HepG2 (cell line): ENCODE results near the gene CLCN2. TPM values are rescaled to one million over a fixed set of nuclear protein-coding genes. Genes with fewer than 3 reads are reported as not detected.

Experiments
- HNF4A ChIP-seq: sonication (generic); formaldehyde crosslinking; IDR thresholded peaks from 2 replicates; pipeline ENCODE4 v1.4.0; 2020; ENCODE audit warnings: missing genetic modification reagents
- NFIB ChIP-seq: sonication (generic); formaldehyde crosslinking; IDR thresholded peaks from 2 replicates; pipeline ENCODE4 v1.9.0; 2021; ENCODE audit warnings: missing genetic modification reagents, mild to moderate bottlenecking, borderline replicate concordance
- ONECUT2 ChIP-seq: sonication (generic); formaldehyde crosslinking; IDR thresholded peaks from 2 replicates; pipeline ENCODE4 v1.4.0; 2020; ENCODE audit warnings: missing genetic modification reagents
- PAX8 ChIP-seq: sonication (generic); formaldehyde crosslinking; IDR thresholded peaks from 2 replicates; pipeline ENCODE4 v1.8.0; 2022; ENCODE audit warnings: mild to moderate bottlenecking, missing genetic modification reagents, borderline replicate concordance
- TCF7 ChIP-seq: sonication (generic); IDR thresholded peaks from 2 replicates; pipeline ENCODE4 v1.6.1; 2016; ENCODE audit warnings: antibody characterized with exemption, low read depth
- WIZ ChIP-seq: sonication (generic); formaldehyde crosslinking; IDR thresholded peaks from 2 replicates; pipeline ENCODE4 v1.5.1; 2020; ENCODE audit warnings: mild to moderate bottlenecking, missing genetic modification reagents
- ZIK1 ChIP-seq: sonication (generic); formaldehyde crosslinking; IDR thresholded peaks from 2 replicates; pipeline ENCODE4 v1.5.0; 2020; ENCODE audit warnings: mild to moderate bottlenecking, low read depth, missing genetic modification reagents, borderline replicate concordance
- ZNF292 ChIP-seq: sonication (generic); formaldehyde crosslinking; IDR thresholded peaks from 2 replicates; pipeline ENCODE4 v1.8.1; 2022; ENCODE audit warnings: mild to moderate bottlenecking, low read depth, missing genetic modification reagents, borderline replicate concordance
- polyA plus RNA-seq, 8 experiments: library from polyadenylated mRNA; depleted of rRNA in 3 of 8; stranded (reverse) in 7 of 8; unstranded in 1 of 8; fragments of >200 nt; fragmentation: Illumina TruSeq in 4 of 8; extraction: Trizol in 4 of 8; gene quantifications; 2 replicates each; pipeline versions ENCODE4 v1.2.1 to v1.2.3, GENCODE V29; 2011 to 2016; ENCODE audit warnings: low read depth in 4 of 8, missing spikeins in 1 of 8, mixed read lengths in 1 of 8; ENCODE audit not compliant: insufficient read depth in 1 of 8
- total RNA-seq, 5 experiments: library from RNA; depleted of rRNA; stranded (reverse); fragments of >200 nt; fragmentation: Illumina TruSeq; extraction: Trizol; gene quantifications; 2 replicates each; pipeline ENCODE4 v1.2.3, GENCODE V29; 2016; ENCODE audit warnings: low read depth in 1 of 5
- TF ChIP-seq, protein P1 (sequence below): sonication (generic); formaldehyde crosslinking; IDR thresholded peaks from 2 replicates; pipeline ENCODE4 v1.5.0; 2020; ENCODE audit warnings: mild to moderate bottlenecking, missing genetic modification reagents, borderline replicate concordance
- TF ChIP-seq, protein P2 (sequence below): fragments of 450-650 bp; IDR thresholded peaks from 2 replicates; pipeline ENCODE4 v1.6.1; 2017; ENCODE audit warnings: mild to moderate bottlenecking
- TF ChIP-seq, protein P3 (sequence below): sonication (generic); formaldehyde crosslinking; IDR thresholded peaks from 2 replicates; pipeline ENCODE4 v1.8.1; 2023; ENCODE audit warnings: missing genetic modification reagents, inconsistent platforms, borderline replicate concordance
- TF ChIP-seq, protein P4 (sequence below): sonication (generic); formaldehyde crosslinking; IDR thresholded peaks from 2 replicates; pipeline ENCODE4 v1.4.0; 2020; ENCODE audit warnings: missing genetic modification reagents, borderline replicate concordance
- TF ChIP-seq, protein P5 (sequence below): sonication (generic); formaldehyde crosslinking; IDR thresholded peaks from 2 replicates; pipeline ENCODE4 v1.5.0; 2020; ENCODE audit warnings: mild to moderate bottlenecking, missing genetic modification reagents, borderline replicate concordance

Gene CLCN2
- total and polyA plus RNA-seq, 2 of the 13 experiments (the other 11 are each of a cell fraction or from before 2014, with no cell fraction given) = 11.4 to 13.5 TPM

DNA sequence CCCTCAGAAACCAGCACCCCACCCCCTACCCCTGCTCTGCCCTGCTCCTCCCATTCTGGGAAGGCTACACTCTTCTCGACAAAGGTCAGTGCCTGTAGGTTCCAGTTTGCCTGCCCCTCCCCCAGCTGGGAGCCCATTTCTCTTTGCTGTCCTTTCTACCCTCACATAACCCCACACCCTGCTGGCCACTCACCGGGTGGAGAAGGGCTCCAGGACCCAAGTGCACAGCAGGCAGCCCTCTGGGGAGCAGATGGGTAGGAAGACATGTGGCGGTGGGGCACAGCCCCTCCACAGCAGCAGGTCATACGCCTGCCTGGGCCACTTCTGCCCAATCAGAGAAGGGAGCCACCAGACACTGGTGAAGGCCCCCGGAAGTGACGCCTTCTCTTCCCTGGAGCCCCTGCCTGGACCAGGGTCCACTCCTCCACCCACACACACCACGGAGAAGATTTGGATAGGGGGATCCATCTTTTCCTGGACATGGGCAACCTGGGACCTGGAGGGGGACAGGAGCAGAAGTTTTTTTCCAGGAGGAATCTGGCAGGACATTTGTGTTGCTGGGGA lies 16.6 kb upstream of the CLCN2 start, which contains the start of gene THPO (continued):
- 0 out of 2 replicates have a peak, but pooled peaks have one; percentile 33 for TF ChIP-seq ZIK1 (CRISPR knock-in tag)
- no peak for TF ChIP-seq NFIB (CRISPR knock-in tag)
- TF ChIP-seq, protein P1, sequence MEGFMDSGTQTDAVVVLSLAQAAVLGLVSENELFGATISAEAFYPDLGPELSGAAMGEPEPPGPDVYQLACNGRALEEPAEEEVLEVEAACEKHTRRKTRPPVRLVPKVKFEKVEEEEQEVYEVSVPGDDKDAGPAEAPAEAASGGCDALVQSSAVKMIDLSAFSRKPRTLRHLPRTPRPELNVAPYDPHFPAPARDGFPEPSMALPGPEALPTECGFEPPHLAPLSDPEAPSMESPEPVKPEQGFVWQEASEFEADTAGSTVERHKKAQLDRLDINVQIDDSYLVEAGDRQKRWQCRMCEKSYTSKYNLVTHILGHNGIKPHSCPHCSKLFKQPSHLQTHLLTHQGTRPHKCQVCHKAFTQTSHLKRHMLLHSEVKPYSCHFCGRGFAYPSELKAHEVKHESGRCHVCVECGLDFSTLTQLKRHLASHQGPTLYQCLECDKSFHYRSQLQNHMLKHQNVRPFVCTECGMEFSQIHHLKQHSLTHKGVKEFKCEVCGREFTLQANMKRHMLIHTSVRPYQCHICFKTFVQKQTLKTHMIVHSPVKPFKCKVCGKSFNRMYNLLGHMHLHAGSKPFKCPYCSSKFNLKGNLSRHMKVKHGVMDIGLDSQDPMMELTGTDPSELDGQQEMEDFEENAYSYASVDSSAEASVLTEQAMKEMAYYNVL (CRISPR knock-in tag) = no peak; the same call in 1 of the 2 replicates
- TF ChIP-seq, protein P2, sequence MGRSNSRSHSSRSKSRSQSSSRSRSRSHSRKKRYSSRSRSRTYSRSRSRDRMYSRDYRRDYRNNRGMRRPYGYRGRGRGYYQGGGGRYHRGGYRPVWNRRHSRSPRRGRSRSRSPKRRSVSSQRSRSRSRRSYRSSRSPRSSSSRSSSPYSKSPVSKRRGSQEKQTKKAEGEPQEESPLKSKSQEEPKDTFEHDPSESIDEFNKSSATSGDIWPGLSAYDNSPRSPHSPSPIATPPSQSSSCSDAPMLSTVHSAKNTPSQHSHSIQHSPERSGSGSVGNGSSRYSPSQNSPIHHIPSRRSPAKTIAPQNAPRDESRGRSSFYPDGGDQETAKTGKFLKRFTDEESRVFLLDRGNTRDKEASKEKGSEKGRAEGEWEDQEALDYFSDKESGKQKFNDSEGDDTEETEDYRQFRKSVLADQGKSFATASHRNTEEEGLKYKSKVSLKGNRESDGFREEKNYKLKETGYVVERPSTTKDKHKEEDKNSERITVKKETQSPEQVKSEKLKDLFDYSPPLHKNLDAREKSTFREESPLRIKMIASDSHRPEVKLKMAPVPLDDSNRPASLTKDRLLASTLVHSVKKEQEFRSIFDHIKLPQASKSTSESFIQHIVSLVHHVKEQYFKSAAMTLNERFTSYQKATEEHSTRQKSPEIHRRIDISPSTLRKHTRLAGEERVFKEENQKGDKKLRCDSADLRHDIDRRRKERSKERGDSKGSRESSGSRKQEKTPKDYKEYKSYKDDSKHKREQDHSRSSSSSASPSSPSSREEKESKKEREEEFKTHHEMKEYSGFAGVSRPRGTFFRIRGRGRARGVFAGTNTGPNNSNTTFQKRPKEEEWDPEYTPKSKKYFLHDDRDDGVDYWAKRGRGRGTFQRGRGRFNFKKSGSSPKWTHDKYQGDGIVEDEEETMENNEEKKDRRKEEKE = no peak
- TF ChIP-seq, protein P3, sequence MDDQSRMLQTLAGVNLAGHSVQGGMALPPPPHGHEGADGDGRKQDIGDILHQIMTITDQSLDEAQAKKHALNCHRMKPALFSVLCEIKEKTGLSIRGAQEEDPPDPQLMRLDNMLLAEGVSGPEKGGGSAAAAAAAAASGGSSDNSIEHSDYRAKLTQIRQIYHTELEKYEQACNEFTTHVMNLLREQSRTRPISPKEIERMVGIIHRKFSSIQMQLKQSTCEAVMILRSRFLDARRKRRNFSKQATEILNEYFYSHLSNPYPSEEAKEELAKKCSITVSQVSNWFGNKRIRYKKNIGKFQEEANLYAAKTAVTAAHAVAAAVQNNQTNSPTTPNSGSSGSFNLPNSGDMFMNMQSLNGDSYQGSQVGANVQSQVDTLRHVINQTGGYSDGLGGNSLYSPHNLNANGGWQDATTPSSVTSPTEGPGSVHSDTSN (CRISPR knock-in tag) = no peak
- no peak for TF ChIP-seq PAX8 (CRISPR knock-in tag)
- TF ChIP-seq TCF7 = no peak
- no peak for TF ChIP-seq ONECUT2 (CRISPR knock-in tag)
- TF ChIP-seq WIZ = no peak
- TF ChIP-seq, protein P4, sequence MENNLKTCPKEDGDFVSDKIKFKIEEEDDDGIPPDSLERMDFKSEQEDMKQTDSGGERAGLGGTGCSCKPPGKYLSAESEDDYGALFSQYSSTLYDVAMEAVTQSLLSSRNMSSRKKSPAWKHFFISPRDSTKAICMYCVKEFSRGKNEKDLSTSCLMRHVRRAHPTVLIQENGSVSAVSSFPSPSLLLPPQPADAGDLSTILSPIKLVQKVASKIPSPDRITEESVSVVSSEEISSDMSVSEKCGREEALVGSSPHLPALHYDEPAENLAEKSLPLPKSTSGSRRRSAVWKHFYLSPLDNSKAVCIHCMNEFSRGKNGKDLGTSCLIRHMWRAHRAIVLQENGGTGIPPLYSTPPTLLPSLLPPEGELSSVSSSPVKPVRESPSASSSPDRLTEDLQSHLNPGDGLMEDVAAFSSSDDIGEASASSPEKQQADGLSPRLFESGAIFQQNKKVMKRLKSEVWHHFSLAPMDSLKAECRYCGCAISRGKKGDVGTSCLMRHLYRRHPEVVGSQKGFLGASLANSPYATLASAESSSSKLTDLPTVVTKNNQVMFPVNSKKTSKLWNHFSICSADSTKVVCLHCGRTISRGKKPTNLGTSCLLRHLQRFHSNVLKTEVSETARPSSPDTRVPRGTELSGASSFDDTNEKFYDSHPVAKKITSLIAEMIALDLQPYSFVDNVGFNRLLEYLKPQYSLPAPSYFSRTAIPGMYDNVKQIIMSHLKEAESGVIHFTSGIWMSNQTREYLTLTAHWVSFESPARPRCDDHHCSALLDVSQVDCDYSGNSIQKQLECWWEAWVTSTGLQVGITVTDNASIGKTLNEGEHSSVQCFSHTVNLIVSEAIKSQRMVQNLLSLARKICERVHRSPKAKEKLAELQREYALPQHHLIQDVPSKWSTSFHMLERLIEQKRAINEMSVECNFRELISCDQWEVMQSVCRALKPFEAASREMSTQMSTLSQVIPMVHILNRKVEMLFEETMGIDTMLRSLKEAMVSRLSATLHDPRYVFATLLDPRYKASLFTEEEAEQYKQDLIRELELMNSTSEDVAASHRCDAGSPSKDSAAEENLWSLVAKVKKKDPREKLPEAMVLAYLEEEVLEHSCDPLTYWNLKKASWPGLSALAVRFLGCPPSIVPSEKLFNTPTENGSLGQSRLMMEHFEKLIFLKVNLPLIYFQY (CRISPR knock-in tag) = peak; percentile 14; the same call in 1 of the 2 replicates
- TF ChIP-seq, protein P5, sequence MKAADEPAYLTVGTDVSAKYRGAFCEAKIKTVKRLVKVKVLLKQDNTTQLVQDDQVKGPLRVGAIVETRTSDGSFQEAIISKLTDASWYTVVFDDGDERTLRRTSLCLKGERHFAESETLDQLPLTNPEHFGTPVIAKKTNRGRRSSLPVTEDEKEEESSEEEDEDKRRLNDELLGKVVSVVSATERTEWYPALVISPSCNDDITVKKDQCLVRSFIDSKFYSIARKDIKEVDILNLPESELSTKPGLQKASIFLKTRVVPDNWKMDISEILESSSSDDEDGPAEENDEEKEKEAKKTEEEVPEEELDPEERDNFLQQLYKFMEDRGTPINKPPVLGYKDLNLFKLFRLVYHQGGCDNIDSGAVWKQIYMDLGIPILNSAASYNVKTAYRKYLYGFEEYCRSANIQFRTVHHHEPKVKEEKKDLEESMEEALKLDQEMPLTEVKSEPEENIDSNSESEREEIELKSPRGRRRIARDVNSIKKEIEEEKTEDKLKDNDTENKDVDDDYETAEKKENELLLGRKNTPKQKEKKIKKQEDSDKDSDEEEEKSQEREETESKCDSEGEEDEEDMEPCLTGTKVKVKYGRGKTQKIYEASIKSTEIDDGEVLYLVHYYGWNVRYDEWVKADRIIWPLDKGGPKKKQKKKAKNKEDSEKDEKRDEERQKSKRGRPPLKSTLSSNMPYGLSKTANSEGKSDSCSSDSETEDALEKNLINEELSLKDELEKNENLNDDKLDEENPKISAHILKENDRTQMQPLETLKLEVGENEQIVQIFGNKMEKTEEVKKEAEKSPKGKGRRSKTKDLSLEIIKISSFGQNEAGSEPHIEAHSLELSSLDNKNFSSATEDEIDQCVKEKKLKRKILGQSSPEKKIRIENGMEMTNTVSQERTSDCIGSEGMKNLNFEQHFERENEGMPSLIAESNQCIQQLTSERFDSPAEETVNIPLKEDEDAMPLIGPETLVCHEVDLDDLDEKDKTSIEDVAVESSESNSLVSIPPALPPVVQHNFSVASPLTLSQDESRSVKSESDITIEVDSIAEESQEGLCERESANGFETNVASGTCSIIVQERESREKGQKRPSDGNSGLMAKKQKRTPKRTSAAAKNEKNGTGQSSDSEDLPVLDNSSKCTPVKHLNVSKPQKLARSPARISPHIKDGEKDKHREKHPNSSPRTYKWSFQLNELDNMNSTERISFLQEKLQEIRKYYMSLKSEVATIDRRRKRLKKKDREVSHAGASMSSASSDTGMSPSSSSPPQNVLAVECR (CRISPR knock-in tag) = peak; percentile 89
- TF ChIP-seq HNF4A (CRISPR knock-in tag) = peak; percentile 80
- TF ChIP-seq ZNF292 = peak; percentile 21; the same call in 1 of the 2 replicates
